SK-N-SH (cell line): Measurements from ENCODE around the gene CEACAM8. TPM values are rescaled to one million over a fixed set of nuclear protein-coding genes. Genes with fewer than 3 reads are reported as not detected.

Experiments used
- CTCF ChIA-PET: fragments of 300-600, 350-600 bp; formaldehyde crosslinking; extraction: SDS; loops from one replicate; lab custom pipeline; 2021; lab: Yijun Ruan, JAX
- POLR2A ChIA-PET: fragments of 350-600 bp; sonication (Branson Sonifier 250); formaldehyde crosslinking; extraction: SDS; loops from one replicate; lab custom pipeline; 2020; ENCODE audit warnings: antibody characterized with exemption, inconsistent platforms; lab: Yijun Ruan, JAX
- DNase-seq: peaks from one replicate; pipeline ENCODE4 v3.0.0; 2012
- H2AFZ ChIP-seq: fragments of 200-600 bp; sonication (generic); 2 replicates; pipeline ENCODE4 v1.8.1; 2016; ENCODE audit warnings: antibody characterized with exemption, mild to moderate bottlenecking, low read depth
- H3F3A ChIP-seq: fragments of 200-600 bp; sonication (generic); replicated peaks from 2 replicates; pipeline ENCODE3; 2016; ENCODE audit warnings: antibody characterized with exemption, mild to moderate bottlenecking; ENCODE audit not compliant: insufficient read depth
- H3K27ac ChIP-seq, 2 experiments: fragments of 200-500 bp in 1 of 2; fragments of 200-600 bp in 1 of 2; sonication (Bioruptor generic) in 1 of 2; sonication (generic), shearing (Covaris generic) in 1 of 2; 2 replicates each; pipeline versions ENCODE4 v1.5.1 to v1.6.1; 2014 to 2016; ENCODE audit warnings: low read depth in 2 of 2, inconsistent platforms in 1 of 2, low read length in 1 of 2, mild to moderate bottlenecking in 1 of 2, mixed read lengths in 1 of 2
- H3K27me3 ChIP-seq: fragments of 200-600 bp; sonication (generic), shearing (Covaris generic); 2 replicates; pipeline ENCODE4 v1.6.1; 2016; ENCODE audit warnings: mixed run types; ENCODE audit not compliant: insufficient read depth
- H3K36me3 ChIP-seq, 2 experiments: fragments of 200-500 bp in 1 of 2; fragments of 200-600 bp in 1 of 2; sonication (Bioruptor generic) in 1 of 2; sonication (generic) in 1 of 2; replicated peaks in 1 of 2; 2 replicates each; pipeline versions ENCODE3 to v1.5.1; 2014 to 2016; ENCODE audit warnings: low read length in 1 of 2, mild to moderate bottlenecking in 1 of 2; ENCODE audit not compliant: insufficient read depth in 2 of 2, control insufficient read depth in 1 of 2
- H3K4me1 ChIP-seq, 2 experiments: fragments of 200-500 bp in 1 of 2; fragments of 200-600 bp in 1 of 2; sonication (Bioruptor generic) in 1 of 2; sonication (generic), shearing (Covaris generic) in 1 of 2; 2 replicates each; pipeline versions ENCODE4 v1.5.1 to v1.6.1; 2014 to 2016; ENCODE audit warnings: low read depth in 1 of 2, low read length in 1 of 2, mixed run types in 1 of 2; ENCODE audit not compliant: insufficient read depth in 2 of 2, control insufficient read depth in 1 of 2
- H3K4me2 ChIP-seq: fragments of 200-600 bp; sonication (generic), shearing (Covaris generic); 2 replicates; pipeline ENCODE4 v1.6.1; 2017; ENCODE audit warnings: mixed run types
- H3K4me3 ChIP-seq, 2 experiments: fragments of 200-500 bp in 1 of 2; fragments of 200-600 bp in 1 of 2; sonication (Bioruptor generic) in 1 of 2; sonication (generic), shearing (Covaris generic) in 1 of 2; 2 replicates each; pipeline versions ENCODE4 v1.5.1 to v1.8.1; 2014 to 2016; ENCODE audit warnings: low read depth in 2 of 2, inconsistent platforms in 1 of 2, low read length in 1 of 2, mild to moderate bottlenecking in 1 of 2, mixed read lengths in 1 of 2, moderate library complexity in 1 of 2
- H3K79me2 ChIP-seq: fragments of 200-600 bp; sonication (generic); 2 replicates; pipeline ENCODE4 v1.8.1; 2017; ENCODE audit warnings: mild to moderate bottlenecking; ENCODE audit not compliant: insufficient read depth
- H3K9ac ChIP-seq: fragments of 200-600 bp; sonication (generic); 2 replicates; pipeline ENCODE4 v1.6.1; 2017; ENCODE audit warnings: mixed run types
- H3K9me2 ChIP-seq: fragments of 200-600 bp; sonication (generic); 2 replicates; pipeline ENCODE4 v1.6.1; 2017; ENCODE audit warnings: mixed run types
- H3K9me3 ChIP-seq: fragments of 200-600 bp; sonication (generic); 2 replicates; pipeline ENCODE4 v1.6.1; 2017; ENCODE audit warnings: mixed run types, mild to moderate bottlenecking, moderate library complexity
- H4K20me1 ChIP-seq: fragments of 200-600 bp; sonication (generic); 2 replicates; pipeline ENCODE4 v1.6.1; 2017; ENCODE audit warnings: mild to moderate bottlenecking, mixed run types; ENCODE audit not compliant: insufficient read depth
- ELF1 ChIP-seq: IDR thresholded peaks from 2 replicates; pipeline ENCODE4 v1.4.0; 2012
- EP300 ChIP-seq, 2 experiments: IDR thresholded peaks; 2 replicates each; pipeline versions ENCODE4 v1.4.0 to v1.6.1; 2012; ENCODE audit warnings: borderline replicate concordance in 1 of 2, low read depth in 1 of 2, low read length in 1 of 2
- EZH2phosphoT487 ChIP-seq: fragments of 200-600 bp; sonication (generic); IDR thresholded peaks from 2 replicates; pipeline ENCODE4 v1.6.1; 2017; ENCODE audit warnings: low read depth, mixed run types, mild to moderate bottlenecking, antibody characterized with exemption, moderate library complexity, borderline replicate concordance
- FOSL2 ChIP-seq: IDR thresholded peaks from 2 replicates; pipeline ENCODE4 v1.4.0; 2012; ENCODE audit warnings: low read depth, mild to moderate bottlenecking, moderate library complexity, borderline replicate concordance
- JUND ChIP-seq: IDR thresholded peaks from 2 replicates; pipeline ENCODE4 v1.4.0; 2012
- MEF2A ChIP-seq: IDR thresholded peaks from 2 replicates; pipeline ENCODE4 v1.4.0; 2012; ENCODE audit warnings: low read depth, borderline replicate concordance
- NFIC ChIP-seq: IDR thresholded peaks from 2 replicates; pipeline ENCODE4 v1.4.0; 2012; ENCODE audit warnings: borderline replicate concordance
- RAD21 ChIP-seq: IDR thresholded peaks from 2 replicates; pipeline ENCODE4 v1.6.1; 2012; ENCODE audit warnings: mild to moderate bottlenecking, low read length
- RCOR1 ChIP-seq: fragments of 150-350 bp; IDR thresholded peaks from 2 replicates; pipeline ENCODE4 v1.6.1; 2017; ENCODE audit warnings: antibody characterized with exemption, low read length
- RFX5 ChIP-seq: IDR thresholded peaks from 2 replicates; pipeline ENCODE4 v1.6.1; 2012; ENCODE audit warnings: mild to moderate bottlenecking, improper control_type of control experiment, low read length
- TCF12 ChIP-seq: IDR thresholded peaks from 2 replicates; pipeline ENCODE4 v1.4.0; 2012
- WGBS: methylation state at CpG from one replicate; pipeline ENCODE4 v1.1.6; 2017; ENCODE audit warnings: low lambda C conversion rate; 5-methylcytosine and 5-hydroxymethylcytosine counted together
- polyA plus RNA-seq, 3 experiments: library from polyadenylated mRNA; depleted of rRNA; stranded (reverse); fragments of >200 nt; gene quantifications; 2 replicates each; pipeline ENCODE4 v1.2.3, GENCODE V29; 2012
- TF ChIP-seq, protein P1 (sequence below): IDR thresholded peaks from 2 replicates; pipeline ENCODE4 v1.4.0; 2012; ENCODE audit warnings: low read depth, borderline replicate concordance
- TF ChIP-seq, protein P2 (sequence below): fragments of 200-600 bp; sonication (generic); IDR thresholded peaks from 2 replicates; pipeline ENCODE4 v1.6.1; 2017; ENCODE audit warnings: antibody characterized with exemption, mild to moderate bottlenecking, moderate library complexity
- TF ChIP-seq, protein P3 (sequence below): fragments of 150-350 bp; IDR thresholded peaks from 2 replicates; pipeline ENCODE4 v1.6.1; 2016; ENCODE audit warnings: mild to moderate bottlenecking, low read depth, low read length
- TF ChIP-seq, protein P4 (sequence below): IDR thresholded peaks from 2 replicates; pipeline ENCODE4; 2012

Gene CEACAM8
- polyA plus RNA-seq, 1 of the 3 experiments (the other 2 are of a cell fraction): not detected

DNA sequence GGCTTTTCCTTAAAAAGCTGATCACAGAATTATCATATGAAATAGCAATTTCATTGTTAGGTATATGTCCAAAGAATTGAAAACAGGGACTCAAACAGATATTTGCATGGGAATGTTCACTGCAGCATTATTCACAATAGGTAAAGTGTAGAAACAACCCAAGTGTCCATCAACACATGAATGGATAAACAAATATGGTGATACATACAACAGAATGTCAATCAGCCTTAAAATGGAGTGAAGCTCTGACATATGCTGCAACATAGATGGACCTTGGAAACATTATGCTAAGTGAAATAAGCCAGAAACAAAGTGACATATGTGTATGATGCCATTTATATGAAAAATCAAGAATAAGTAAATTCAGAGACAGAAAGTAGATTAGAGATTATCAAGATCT lies 60.3 kb downstream of the CEACAM8 start:
- ChIA-PET POLR2A (no interaction called here), CTCF (interaction anchor here (1.1 kb wide), 1 partner anchor 96 kb away, joined by 3 read pairs; no protein-coding TSS in a partner anchor)

GRCh38 chr19:42532891-42533290 lies 61.8 kb downstream of the CEACAM8 start:
- H3K9me3 ChIP-seq: no peaks in the 10 kb centered on the region
- H3K9ac ChIP-seq: no peak overlapping the region
- H3F3A ChIP-seq: no peaks in the 10 kb centered on the region
- H3K4me2 ChIP-seq: no peak overlapping the region
- no peaks in the 10 kb centered on the region for H3K9me2 ChIP-seq
- no peaks in the 10 kb centered on the region for H3K79me2 ChIP-seq
- CTCF ChIA-PET: interaction anchor here (1.1 kb wide), 1 partner anchor 83 kb away, joined by 4 read pairs; no protein-coding TSS in a partner anchor
- WGBS: 87% methylated on average over 1 of the region's 2 CpGs
- no peaks in the 10 kb centered on the region for H3K27me3 ChIP-seq
- POLR2A ChIA-PET: no interaction called here
- no peak overlapping the region for H3K27ac ChIP-seq
- H3K4me3 ChIP-seq: no peak overlapping the region
- H4K20me1 ChIP-seq: no peaks in the 10 kb centered on the region
- no peaks in the 10 kb centered on the region for H3K36me3 ChIP-seq
- no peaks in the 10 kb centered on the region; a peak in 1 of 4 replicates for H3K4me1 ChIP-seq
- no peak for DNase-seq
- H2AFZ ChIP-seq: no peak overlapping the region
- TF ChIP-seq TCF12 (no peak), RAD21 (no peak), JUND (no peak), MEF2A (no peak), FOSL2 (no peak)
- TF ChIP-seq, protein P1, sequence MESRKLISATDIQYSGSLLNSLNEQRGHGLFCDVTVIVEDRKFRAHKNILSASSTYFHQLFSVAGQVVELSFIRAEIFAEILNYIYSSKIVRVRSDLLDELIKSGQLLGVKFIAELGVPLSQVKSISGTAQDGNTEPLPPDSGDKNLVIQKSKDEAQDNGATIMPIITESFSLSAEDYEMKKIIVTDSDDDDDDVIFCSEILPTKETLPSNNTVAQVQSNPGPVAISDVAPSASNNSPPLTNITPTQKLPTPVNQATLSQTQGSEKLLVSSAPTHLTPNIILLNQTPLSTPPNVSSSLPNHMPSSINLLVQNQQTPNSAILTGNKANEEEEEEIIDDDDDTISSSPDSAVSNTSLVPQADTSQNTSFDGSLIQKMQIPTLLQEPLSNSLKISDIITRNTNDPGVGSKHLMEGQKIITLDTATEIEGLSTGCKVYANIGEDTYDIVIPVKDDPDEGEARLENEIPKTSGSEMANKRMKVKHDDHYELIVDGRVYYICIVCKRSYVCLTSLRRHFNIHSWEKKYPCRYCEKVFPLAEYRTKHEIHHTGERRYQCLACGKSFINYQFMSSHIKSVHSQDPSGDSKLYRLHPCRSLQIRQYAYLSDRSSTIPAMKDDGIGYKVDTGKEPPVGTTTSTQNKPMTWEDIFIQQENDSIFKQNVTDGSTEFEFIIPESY: no peak
- TF ChIP-seq, protein P2, sequence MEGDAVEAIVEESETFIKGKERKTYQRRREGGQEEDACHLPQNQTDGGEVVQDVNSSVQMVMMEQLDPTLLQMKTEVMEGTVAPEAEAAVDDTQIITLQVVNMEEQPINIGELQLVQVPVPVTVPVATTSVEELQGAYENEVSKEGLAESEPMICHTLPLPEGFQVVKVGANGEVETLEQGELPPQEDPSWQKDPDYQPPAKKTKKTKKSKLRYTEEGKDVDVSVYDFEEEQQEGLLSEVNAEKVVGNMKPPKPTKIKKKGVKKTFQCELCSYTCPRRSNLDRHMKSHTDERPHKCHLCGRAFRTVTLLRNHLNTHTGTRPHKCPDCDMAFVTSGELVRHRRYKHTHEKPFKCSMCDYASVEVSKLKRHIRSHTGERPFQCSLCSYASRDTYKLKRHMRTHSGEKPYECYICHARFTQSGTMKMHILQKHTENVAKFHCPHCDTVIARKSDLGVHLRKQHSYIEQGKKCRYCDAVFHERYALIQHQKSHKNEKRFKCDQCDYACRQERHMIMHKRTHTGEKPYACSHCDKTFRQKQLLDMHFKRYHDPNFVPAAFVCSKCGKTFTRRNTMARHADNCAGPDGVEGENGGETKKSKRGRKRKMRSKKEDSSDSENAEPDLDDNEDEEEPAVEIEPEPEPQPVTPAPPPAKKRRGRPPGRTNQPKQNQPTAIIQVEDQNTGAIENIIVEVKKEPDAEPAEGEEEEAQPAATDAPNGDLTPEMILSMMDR: no peak
- TF ChIP-seq, protein P3, sequence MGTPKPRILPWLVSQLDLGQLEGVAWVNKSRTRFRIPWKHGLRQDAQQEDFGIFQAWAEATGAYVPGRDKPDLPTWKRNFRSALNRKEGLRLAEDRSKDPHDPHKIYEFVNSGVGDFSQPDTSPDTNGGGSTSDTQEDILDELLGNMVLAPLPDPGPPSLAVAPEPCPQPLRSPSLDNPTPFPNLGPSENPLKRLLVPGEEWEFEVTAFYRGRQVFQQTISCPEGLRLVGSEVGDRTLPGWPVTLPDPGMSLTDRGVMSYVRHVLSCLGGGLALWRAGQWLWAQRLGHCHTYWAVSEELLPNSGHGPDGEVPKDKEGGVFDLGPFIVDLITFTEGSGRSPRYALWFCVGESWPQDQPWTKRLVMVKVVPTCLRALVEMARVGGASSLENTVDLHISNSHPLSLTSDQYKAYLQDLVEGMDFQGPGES: no peak

More for the DNA sequence above, 60.3 kb downstream of the CEACAM8 start:
- TF ChIP-seq JUND: no peak
- no peak for TF ChIP-seq NFIC
- TF ChIP-seq ELF1: no peak
- TF ChIP-seq, protein P1: no peak
- TF ChIP-seq, protein P2: no peak
- TF ChIP-seq, protein P4, sequence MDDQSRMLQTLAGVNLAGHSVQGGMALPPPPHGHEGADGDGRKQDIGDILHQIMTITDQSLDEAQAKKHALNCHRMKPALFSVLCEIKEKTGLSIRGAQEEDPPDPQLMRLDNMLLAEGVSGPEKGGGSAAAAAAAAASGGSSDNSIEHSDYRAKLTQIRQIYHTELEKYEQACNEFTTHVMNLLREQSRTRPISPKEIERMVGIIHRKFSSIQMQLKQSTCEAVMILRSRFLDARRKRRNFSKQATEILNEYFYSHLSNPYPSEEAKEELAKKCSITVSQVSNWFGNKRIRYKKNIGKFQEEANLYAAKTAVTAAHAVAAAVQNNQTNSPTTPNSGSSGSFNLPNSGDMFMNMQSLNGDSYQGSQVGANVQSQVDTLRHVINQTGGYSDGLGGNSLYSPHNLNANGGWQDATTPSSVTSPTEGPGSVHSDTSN: no peak
- TF ChIP-seq FOSL2: no peak
- TF ChIP-seq EZH2phosphoT487: no peak
- no peak for TF ChIP-seq EP300 (IDR thresholded peaks at IDR 0.05; ENCODE audit: borderline replicate concordance in 1 of 2, low read depth in 1 of 2, low read length in 1 of 2)
- no peak for TF ChIP-seq RFX5
- TF ChIP-seq RCOR1: no peak
- Histone ChIP-seq H2AFZ (no peak overlapping the region), H3K27ac (no peak overlapping the region), H3K4me1 (no peaks in the 10 kb centered on the region), H4K20me1 (no peaks in the 10 kb centered on the region), H3K79me2 (no peaks in the 10 kb centered on the region), H3K9me3 (no peaks in the 10 kb centered on the region), H3K27me3 (peaks cover 5% of the 10 kb centered on the region; the same call in 1 of the 2 replicates), H3K4me2 (no peak overlapping the region), H3K4me3 (no peak overlapping the region), H3K9ac (no peak overlapping the region), H3F3A (no peaks in the 10 kb centered on the region), H3K9me2 (no peaks in the 10 kb centered on the region), H3K36me3 (no peaks in the 10 kb centered on the region)
- DNase-seq: no peak
